MM.1S (cell line): Measurements from ENCODE around the gene MLPH.

Source experiments
- EZH2 ChIP-seq: fragments of 300-600 bp; sonication (generic); optimal IDR thresholded peaks from 2 replicates; pipeline ENCODE3; 2017; ENCODE audit warnings: low read depth, mild to moderate bottlenecking, antibody characterized with exemption, low read length, mixed read lengths
- EZH2phosphoT487 ChIP-seq: fragments of 300-600 bp; sonication (generic); IDR thresholded peaks from 2 replicates; pipeline ENCODE4 v1.6.1; 2018; ENCODE audit warnings: antibody characterized with exemption, low read length
- TF ChIP-seq, protein P1 (sequence below): fragments of 300-600 bp; sonication (generic); IDR thresholded peaks from 2 replicates; pipeline ENCODE4 v1.5.1; 2016; ENCODE audit warnings: antibody characterized with exemption, low read length, mixed read lengths

DNA sequence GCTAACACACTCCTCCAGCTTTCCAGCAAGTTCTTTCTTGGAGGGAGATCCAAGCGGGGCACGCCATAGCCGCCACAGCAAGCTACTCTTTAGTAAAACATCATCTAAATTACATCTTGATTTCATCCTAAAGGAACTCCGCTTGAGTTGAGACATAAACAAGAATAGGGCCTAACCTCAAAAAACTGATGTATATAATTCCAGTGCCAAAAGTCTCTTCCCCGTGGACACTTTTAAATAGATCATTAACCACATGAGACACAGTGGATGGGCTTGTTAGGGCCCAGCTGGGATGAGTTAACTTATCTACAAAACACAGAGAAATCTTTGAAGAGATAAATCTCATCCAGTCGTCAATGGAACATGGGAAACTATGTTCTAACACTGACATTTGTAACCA lies 20.8 kb upstream of the MLPH start:
- TF ChIP-seq, protein P1, sequence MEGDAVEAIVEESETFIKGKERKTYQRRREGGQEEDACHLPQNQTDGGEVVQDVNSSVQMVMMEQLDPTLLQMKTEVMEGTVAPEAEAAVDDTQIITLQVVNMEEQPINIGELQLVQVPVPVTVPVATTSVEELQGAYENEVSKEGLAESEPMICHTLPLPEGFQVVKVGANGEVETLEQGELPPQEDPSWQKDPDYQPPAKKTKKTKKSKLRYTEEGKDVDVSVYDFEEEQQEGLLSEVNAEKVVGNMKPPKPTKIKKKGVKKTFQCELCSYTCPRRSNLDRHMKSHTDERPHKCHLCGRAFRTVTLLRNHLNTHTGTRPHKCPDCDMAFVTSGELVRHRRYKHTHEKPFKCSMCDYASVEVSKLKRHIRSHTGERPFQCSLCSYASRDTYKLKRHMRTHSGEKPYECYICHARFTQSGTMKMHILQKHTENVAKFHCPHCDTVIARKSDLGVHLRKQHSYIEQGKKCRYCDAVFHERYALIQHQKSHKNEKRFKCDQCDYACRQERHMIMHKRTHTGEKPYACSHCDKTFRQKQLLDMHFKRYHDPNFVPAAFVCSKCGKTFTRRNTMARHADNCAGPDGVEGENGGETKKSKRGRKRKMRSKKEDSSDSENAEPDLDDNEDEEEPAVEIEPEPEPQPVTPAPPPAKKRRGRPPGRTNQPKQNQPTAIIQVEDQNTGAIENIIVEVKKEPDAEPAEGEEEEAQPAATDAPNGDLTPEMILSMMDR = no peak
- TF ChIP-seq EZH2phosphoT487 = no peak
- TF ChIP-seq EZH2 = no peak
